Transverse colon (tissue), 4 donors: Measurements from ENCODE around the gene VPS13D. TPM values are rescaled to one million over a fixed set of nuclear protein-coding genes. Genes with fewer than 3 reads are reported as not detected.

Experiments
- DNase-seq: peaks from one replicate; pipeline ENCODE4 v3.0.0-alpha.2; 2019
- H3K27ac ChIP-seq, 4 donors: fragments of 200-600 bp; sonication (generic); 2 replicates each; pipeline ENCODE4 v1.5.1; 2016 to 2018; ENCODE audit warnings: inconsistent platforms in 4 of 4
- H3K27me3 ChIP-seq: fragments of 200-600 bp; sonication (generic); 2 replicates; pipeline ENCODE4 v1.5.1; 2017; ENCODE audit warnings: inconsistent platforms
- H3K36me3 ChIP-seq, 4 donors: fragments of 200-600 bp; sonication (generic); 2 replicates each; pipeline ENCODE4 v1.5.1; 2017 to 2019; ENCODE audit warnings: inconsistent platforms in 4 of 4
- H3K4me1 ChIP-seq, 4 donors: fragments of 200-600 bp; sonication (generic); 2 replicates each; pipeline ENCODE4 v1.5.1; 2017 to 2020; ENCODE audit warnings: inconsistent platforms in 4 of 4
- H3K4me3 ChIP-seq, 4 donors: fragments of 200-600 bp; sonication (generic); 1 replicate in 1 of 4; 2 replicates in 3 of 4; pipeline versions ENCODE4 v1.5.1 to v1.6.1; 2017 to 2019; ENCODE audit warnings: inconsistent platforms in 4 of 4
- H3K9me3 ChIP-seq, 2 donors: fragments of 200-600 bp; sonication (generic); 2 replicates each; pipeline ENCODE4 v1.5.1; 2017 to 2019; ENCODE audit warnings: inconsistent platforms in 2 of 2
- EP300 ChIP-seq: sonication (generic); formaldehyde crosslinking; IDR thresholded peaks from one replicate; pipeline ENCODE4 v1.6.1; 2017; ENCODE audit warnings: antibody characterized with exemption, low read depth
- POLR2A ChIP-seq: fragments of 450-650 bp; IDR thresholded peaks from one replicate; pipeline ENCODE4 v1.6.1; 2016; ENCODE audit warnings: antibody characterized with exemption, mild to moderate bottlenecking, moderate library complexity
- POLR2AphosphoS5 ChIP-seq, 3 donors: sonication (generic); formaldehyde crosslinking; IDR thresholded peaks; one replicate each; pipeline ENCODE4 v1.6.1; 2016; ENCODE audit warnings: antibody characterized with exemption in 3 of 3
- WGBS, 2 donors: methylation state at CpG; one replicate each; pipeline ENCODE4 v1.1.5; 2018; ENCODE audit warnings: low coverage in 1 of 2; 5-methylcytosine and 5-hydroxymethylcytosine counted together
- in situ Hi-C, 4 donors: fragments of 200-750 bp; cut with MboI; loops; one replicate each; pipeline versions ENCODE4 v1.15.0 to v1.15.1; 2017; ENCODE audit warnings: low sequenced_read_pairs in 3 of 4, low pct_ligation_motif_present in 1 of 4, low pct_unique_long_range_greater_than_20kb in 1 of 4
- intact Hi-C: fragments of 100-400 bp; cut with DNase I; formaldehyde crosslinking; loops from one replicate; pipeline ENCODE4 v1.15.1; 2023; ENCODE audit warnings: low total_unique reads
- total RNA-seq, 4 donors: library from RNA; depleted of rRNA; stranded (reverse); fragments of >200 nt; gene quantifications; one replicate each; pipeline ENCODE4 v1.1.0, GENCODE V29; 2016
- TF ChIP-seq, protein P1 (sequence below), 5 experiments: fragments of 200-600 bp in 3 of 5; fragments of 450-650 bp in 2 of 5; sonication (generic) in 3 of 5; IDR thresholded peaks; 1 replicate in 2 of 5; 2 replicates in 3 of 5; pipeline ENCODE4 v1.5.1; 2016 to 2017; ENCODE audit warnings: antibody characterized with exemption in 5 of 5, inconsistent platforms in 3 of 5, mild to moderate bottlenecking in 2 of 5, moderate library complexity in 1 of 5

Gene VPS13D
- total RNA-seq, 4 donors from 2014 or later = 101 to 136 (median 116) TPM

DNA sequence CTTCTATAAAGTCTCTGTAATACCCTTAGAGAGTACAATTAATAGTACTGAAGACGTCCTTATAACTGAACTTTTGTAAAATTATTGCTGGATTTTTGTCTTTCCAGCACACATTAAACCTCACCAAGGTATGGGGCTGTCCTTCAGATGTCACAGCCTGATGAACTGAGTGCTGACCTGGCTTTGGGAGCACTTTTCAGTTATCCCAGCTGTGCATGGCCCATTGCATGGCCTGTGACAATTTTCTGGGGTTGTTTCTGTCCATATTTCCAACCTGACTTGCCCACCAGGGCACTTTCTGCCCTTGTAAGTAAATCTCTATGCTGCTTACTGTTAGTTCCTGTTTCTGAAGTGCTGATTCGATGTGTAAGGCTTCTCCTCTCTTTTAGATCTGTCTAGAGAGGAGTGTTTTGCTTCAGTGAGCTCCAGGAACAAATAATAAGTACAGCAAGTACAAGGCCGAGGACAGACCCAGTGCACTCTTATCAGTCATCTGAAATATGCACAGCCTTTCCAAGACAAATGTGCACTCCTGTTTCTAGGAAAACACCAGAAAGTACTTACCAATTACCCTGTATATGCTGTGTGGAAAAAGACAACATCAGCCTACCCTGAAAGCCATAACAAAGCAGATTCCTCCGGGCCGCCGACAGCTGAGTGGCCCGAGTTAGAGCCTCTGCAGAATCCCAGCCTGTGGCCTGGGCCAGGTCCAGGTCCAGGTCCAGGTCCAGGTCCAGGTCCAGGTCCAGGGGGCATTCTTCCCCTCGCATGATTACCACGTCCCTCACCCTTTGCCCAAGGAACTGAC, 266.5 kb downstream of the VPS13D start:
- WGBS, 2 donors = 72 to 84% methylated on average over 2 to 9 of the region's 9 CpGs

DNA sequence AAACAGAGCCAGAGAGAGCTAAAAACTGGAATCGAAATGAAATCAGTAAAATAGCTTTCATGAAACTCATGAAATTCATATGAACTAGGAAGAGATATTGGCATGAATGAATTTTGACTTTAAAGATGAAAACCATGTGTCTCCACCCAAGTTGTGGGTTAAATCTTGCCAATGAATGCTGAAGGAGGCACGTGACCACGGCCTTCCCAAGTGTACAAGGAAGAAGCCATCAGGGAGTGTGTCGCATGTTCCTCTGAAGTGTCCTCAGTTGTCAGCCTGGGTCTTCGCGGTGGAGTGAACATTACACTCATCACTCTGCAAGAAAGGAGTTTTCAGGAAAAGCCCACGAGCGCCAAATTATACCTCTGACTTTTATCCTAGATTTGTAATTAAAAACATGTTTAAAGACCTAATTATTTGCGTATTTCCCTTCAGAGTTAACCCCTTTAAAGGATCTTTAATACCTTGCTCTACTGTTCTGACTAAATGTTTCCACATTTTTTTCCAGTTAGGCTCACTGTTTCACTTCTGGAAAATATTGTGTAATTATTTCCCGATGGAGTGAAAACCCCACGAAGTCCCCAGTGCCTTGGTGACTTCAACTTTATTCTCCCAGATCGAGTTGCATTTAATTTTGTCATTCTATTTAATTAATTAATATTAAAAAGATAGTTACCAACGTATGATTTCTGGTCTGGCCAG, 269.9 kb downstream of the VPS13D start:
- intact Hi-C loops = no loop called here
- H3K27me3 ChIP-seq = no peaks in the 10 kb centered on the region
- H3K9me3 ChIP-seq = no peaks in the 10 kb centered on the region
- peaks cover 0 to 4% (median 0%) of the 10 kb centered on the region in 4 donors for H3K36me3 ChIP-seq
- no peak overlapping the region for H3K4me3 ChIP-seq
- TF ChIP-seq, protein P1, sequence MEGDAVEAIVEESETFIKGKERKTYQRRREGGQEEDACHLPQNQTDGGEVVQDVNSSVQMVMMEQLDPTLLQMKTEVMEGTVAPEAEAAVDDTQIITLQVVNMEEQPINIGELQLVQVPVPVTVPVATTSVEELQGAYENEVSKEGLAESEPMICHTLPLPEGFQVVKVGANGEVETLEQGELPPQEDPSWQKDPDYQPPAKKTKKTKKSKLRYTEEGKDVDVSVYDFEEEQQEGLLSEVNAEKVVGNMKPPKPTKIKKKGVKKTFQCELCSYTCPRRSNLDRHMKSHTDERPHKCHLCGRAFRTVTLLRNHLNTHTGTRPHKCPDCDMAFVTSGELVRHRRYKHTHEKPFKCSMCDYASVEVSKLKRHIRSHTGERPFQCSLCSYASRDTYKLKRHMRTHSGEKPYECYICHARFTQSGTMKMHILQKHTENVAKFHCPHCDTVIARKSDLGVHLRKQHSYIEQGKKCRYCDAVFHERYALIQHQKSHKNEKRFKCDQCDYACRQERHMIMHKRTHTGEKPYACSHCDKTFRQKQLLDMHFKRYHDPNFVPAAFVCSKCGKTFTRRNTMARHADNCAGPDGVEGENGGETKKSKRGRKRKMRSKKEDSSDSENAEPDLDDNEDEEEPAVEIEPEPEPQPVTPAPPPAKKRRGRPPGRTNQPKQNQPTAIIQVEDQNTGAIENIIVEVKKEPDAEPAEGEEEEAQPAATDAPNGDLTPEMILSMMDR (IDR thresholded peaks at IDR 0.05) = no peak
- TF ChIP-seq POLR2A (no peak), EP300 (no peak), POLR2AphosphoS5 (IDR thresholded peaks at IDR 0.05) (no peak)
- no peak overlapping the region for H3K27ac ChIP-seq
- no peak for DNase-seq
- in situ Hi-C loops = no loop called here
- H3K4me1 ChIP-seq = peaks cover 0 to 10% (median 0%) of the 10 kb centered on the region in 4 donors
- WGBS, 2 donors = 82 to 88% methylated on average over 11 to 13 of the region's 13 CpGs

More for the DNA sequence above, 266.5 kb downstream of the VPS13D start:
- peaks cover 0 to 13% (median 0%) of the 10 kb centered on the region in 4 donors for H3K4me1 ChIP-seq
- H3K4me3 ChIP-seq = no peak overlapping the region
- H3K27me3 ChIP-seq = no peaks in the 10 kb centered on the region
- H3K36me3 ChIP-seq = peaks cover 0 to 4% (median 0%) of the 10 kb centered on the region in 4 donors
- H3K9me3 ChIP-seq = no peaks in the 10 kb centered on the region
- TF ChIP-seq, protein P1 (IDR thresholded peaks at IDR 0.05) = no peak
- TF ChIP-seq EP300 (no peak), POLR2A (no peak), POLR2AphosphoS5 (IDR thresholded peaks at IDR 0.05) (peak in 1 of 3 donors; percentile 19)
- intact Hi-C loops = no loop called here
- peak overlapping the region; percentile 5 to 59 (median 31) for H3K27ac ChIP-seq
- in situ Hi-C loops = no loop called here
- no peak for DNase-seq

DNA sequence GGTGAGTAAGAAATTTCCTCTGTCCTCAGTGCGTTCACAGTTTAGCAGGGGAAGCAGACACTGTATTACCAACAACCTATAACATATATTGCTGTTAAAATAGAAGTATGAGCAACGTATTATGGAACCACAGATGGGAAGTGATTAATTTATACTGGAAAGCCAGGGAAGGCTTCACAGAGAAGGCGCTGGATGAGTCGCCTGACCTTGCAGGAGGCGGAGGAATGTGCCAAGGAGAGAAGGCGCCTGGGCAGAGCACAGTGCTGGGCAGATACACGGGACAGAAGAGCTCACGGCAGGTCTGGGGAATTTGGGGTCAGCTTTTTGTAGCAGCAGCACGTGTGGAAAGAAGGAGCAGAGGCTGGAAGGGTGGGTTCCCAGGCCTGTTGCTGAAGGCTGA, 271.8 kb downstream of the VPS13D start:
- in situ Hi-C loops = no loop called here
- DNase-seq = no peak

More for the DNA sequence above, 271.8 kb downstream of the VPS13D start:
- no peak for TF ChIP-seq EP300
- no peak for TF ChIP-seq POLR2A
- TF ChIP-seq POLR2AphosphoS5 (IDR thresholded peaks at IDR 0.05) = no peak
- TF ChIP-seq, protein P1 (IDR thresholded peaks at IDR 0.05) = no peak
- Histone ChIP-seq H3K36me3 (peaks cover 0 to 5% (median 2%) of the 10 kb centered on the region in 4 donors), H3K4me3 (no peak overlapping the region), H3K9me3 (no peaks in the 10 kb centered on the region), H3K4me1 (no peaks in the 10 kb centered on the region), H3K27me3 (no peaks in the 10 kb centered on the region), H3K27ac (no peak overlapping the region)
- WGBS, 2 donors = 91% methylated on average over 9 of the region's 9 CpGs; no CpG with 5 or more reads in 1 of the 2 donors
- intact Hi-C loops = no loop called here
